Neutrophil (primary cell): Measurements from ENCODE around the gene MAPK8IP2.

ENCODE experiments used
- H3K27ac ChIP-seq: fragments of 200-600 bp; sonication (generic); 2 replicates; pipeline ENCODE4 v1.5.1; 2016; ENCODE audit warnings: mild to moderate bottlenecking, moderate library complexity
- H3K27me3 ChIP-seq: fragments of 200-600 bp; sonication (generic); 2 replicates; pipeline ENCODE4 v1.6.0; 2016; ENCODE audit warnings: mild to moderate bottlenecking
- H3K36me3 ChIP-seq: fragments of 200-600 bp; sonication (generic); 2 replicates; pipeline ENCODE4 v1.5.1; 2017
- H3K4me1 ChIP-seq, 2 experiments: fragments of 200-600 bp in 1 of 2; sonication (generic) in 1 of 2; 1 replicate in 1 of 2; 2 replicates in 1 of 2; pipeline versions ENCODE4 v1.5.1 to v1.6.1; 2013 to 2016; ENCODE audit warnings: low read depth in 1 of 2, low read length in 1 of 2, mild to moderate bottlenecking in 1 of 2, moderate library complexity in 1 of 2; ENCODE audit not compliant: control insufficient read depth in 1 of 2, insufficient read depth in 1 of 2
- H3K4me3 ChIP-seq, 2 experiments: fragments of 200-600 bp in 1 of 2; sonication (generic) in 1 of 2; 1 replicate in 1 of 2; 2 replicates in 1 of 2; pipeline ENCODE4 v1.5.1; 2013 to 2016; ENCODE audit warnings: low read depth in 1 of 2, low read length in 1 of 2, mild to moderate bottlenecking in 1 of 2, moderate library complexity in 1 of 2
- H3K9me3 ChIP-seq: fragments of 200-600 bp; sonication (generic); 2 replicates; pipeline ENCODE4 v1.5.1; 2016
- CTCF ChIP-seq: fragments of 200-600 bp; sonication (generic); IDR thresholded peaks from 2 replicates; pipeline ENCODE4 v1.5.1; 2016; ENCODE audit warnings: antibody characterized with exemption

The MAPK8IP2 gene

GRCh38 chr22:50600538-50600937 lies at the start of gene MAPK8IP2:
Gene MAPK8IP2, plus strand, starts transcription at chr22:50600793. Its CDS starts 26 bp downstream, at chr22:50600819.
- no peak for TF ChIP-seq CTCF
- H3K27me3 ChIP-seq = peaks cover 85% of the 10 kb centered on the region
- H3K27ac ChIP-seq = no peak within 1 kb of the TSS
- peak within 1 kb of the TSS; percentile 20 to 28 for H3K4me3 ChIP-seq
- no peaks in the 10 kb centered on the region for H3K9me3 ChIP-seq
- H3K36me3 ChIP-seq = no peaks in the 10 kb centered on the region
- peaks cover 0 to 8% of the 10 kb centered on the region in 2 experiments for H3K4me1 ChIP-seq

- no peaks in the 10 kb centered on the region for H3K36me3 ChIP-seq
- no peak overlapping the region for H3K27ac ChIP-seq
- no peak overlapping the region for H3K4me3 ChIP-seq
- H3K27me3 ChIP-seq = peaks cover 42% of the 10 kb centered on the region
- peaks cover 11 to 15% of the 10 kb centered on the region in 2 experiments for H3K4me1 ChIP-seq
- no peak for TF ChIP-seq CTCF
- no peaks in the 10 kb centered on the region for H3K9me3 ChIP-seq
Measured at GRCh38 chr22:50551160-50551752, 49.3 kb upstream of the MAPK8IP2 start.

- Histone ChIP-seq H3K27me3 (peaks cover 21% of the 10 kb centered on the region), H3K27ac (no peak overlapping the region), H3K36me3 (no peaks in the 10 kb centered on the region), H3K4me1 (peaks cover 7 to 10% of the 10 kb centered on the region in 2 experiments), H3K4me3 (no peak overlapping the region), H3K9me3 (no peaks in the 10 kb centered on the region)
- TF ChIP-seq CTCF = no peak
Measured at GRCh38 chr22:50553310-50553709, 47.3 kb upstream of the MAPK8IP2 start.

- H3K4me3 ChIP-seq = no peak overlapping the region
- H3K4me1 ChIP-seq = no peaks in the 10 kb centered on the region
- no peaks in the 10 kb centered on the region for H3K36me3 ChIP-seq
- no peaks in the 10 kb centered on the region for H3K27me3 ChIP-seq
- no peak for TF ChIP-seq CTCF
- H3K27ac ChIP-seq = no peak overlapping the region
- no peaks in the 10 kb centered on the region for H3K9me3 ChIP-seq
Measured at GRCh38 chr22:50556703-50557102, 43.9 kb upstream of the MAPK8IP2 start.

GRCh38 chr22:50560034-50560433 lies 40.6 kb upstream of the MAPK8IP2 start:
- Histone ChIP-seq H3K36me3 (no peaks in the 10 kb centered on the region), H3K27me3 (peaks cover 16% of the 10 kb centered on the region)

More at GRCh38 chr22:50560034-50560433, 40.6 kb upstream of the MAPK8IP2 start:
- H3K4me3 ChIP-seq = no peak overlapping the region
- TF ChIP-seq CTCF = no peak
- H3K9me3 ChIP-seq = no peaks in the 10 kb centered on the region
- H3K4me1 ChIP-seq = peaks cover 11 to 15% of the 10 kb centered on the region in 2 experiments
- no peak overlapping the region for H3K27ac ChIP-seq
